Measurements from ENCODE around the gene CCDC51. TPM values are rescaled to one million over a fixed set of nuclear protein-coding genes. Genes with fewer than 3 reads are reported as not detected.

CCDC51 gene
- total and polyA plus RNA-seq, 2 of the 13 experiments (the other 11 are each of a cell fraction or from before 2014, with no cell fraction given) = 18.1 to 29.4 TPM

GRCh38 chr3:48472923-48473616 lies 33.2 kb upstream of the CCDC51 start (continued):
- TF ChIP-seq NFE2L1 (CRISPR knock-in tag; IDR thresholded peaks at IDR 0.05; ENCODE audit: borderline replicate concordance) = no peak
- no peak for TF ChIP-seq MBD4 (IDR thresholded peaks at IDR 0.05; ENCODE audit: borderline replicate concordance, low read length)
- no peak for TF ChIP-seq HOXA5 (CRISPR knock-in tag; IDR thresholded peaks at IDR 0.05)
- peak; percentile 96 for TF ChIP-seq HNF4A (CRISPR knock-in tag; IDR thresholded peaks at IDR 0.05)
- TF ChIP-seq ARNT (IDR thresholded peaks at IDR 0.05) = no peak
- TF ChIP-seq ZNF18 (CRISPR knock-in tag; IDR thresholded peaks at IDR 0.05; ENCODE audit: insufficient replicate concordance) = no peak
- peak; percentile 74 for TF ChIP-seq ZNF205 (CRISPR knock-in tag; IDR thresholded peaks at IDR 0.05)
- no peak for TF ChIP-seq MAF1 (CRISPR knock-in tag; IDR thresholded peaks at IDR 0.05; ENCODE audit: borderline replicate concordance)
- 0 out of 2 replicates have a peak, but pooled peaks have one; percentile 81 for TF ChIP-seq SMAD1 (CRISPR knock-in tag; IDR thresholded peaks at IDR 0.05; ENCODE audit: borderline replicate concordance, low read depth)
- TF ChIP-seq RFXAP (CRISPR knock-in tag; IDR thresholded peaks at IDR 0.05; ENCODE audit: borderline replicate concordance) = no peak
- TF ChIP-seq ARID3A (IDR thresholded peaks at IDR 0.05; ENCODE audit: low read depth, low read length) = no peak
- no peak for TF ChIP-seq U2AF1 (optimal IDR thresholded peaks at IDR 0.05; ENCODE audit: low read depth, low read length)
- TF ChIP-seq CHD2 (IDR thresholded peaks at IDR 0.05; ENCODE audit: low read depth, low read length) = no peak
- peak; percentile 50; the same call in 1 of the 2 replicates for TF ChIP-seq HOXA3 (CRISPR knock-in tag; IDR thresholded peaks at IDR 0.05)
- peak in 1 of 2 experiments; percentile 72; a peak in 1 of 4 replicates for TF ChIP-seq POLR2A (IDR thresholded peaks at IDR 0.05; ENCODE audit: insufficient read depth in 1 of 2, low read depth in 2 of 2, low read length in 2 of 2)
- no peak for TF ChIP-seq NR1H2 (CRISPR knock-in tag; IDR thresholded peaks at IDR 0.05; ENCODE audit: borderline replicate concordance, low read depth)
- no peak for TF ChIP-seq SNAPC4 (CRISPR knock-in tag; IDR thresholded peaks at IDR 0.05)
- TF ChIP-seq ZNF547 (CRISPR knock-in tag; IDR thresholded peaks at IDR 0.05) = peak; percentile 92; the same call in 1 of the 2 replicates
- TF ChIP-seq HNRNPH1 (optimal IDR thresholded peaks at IDR 0.05; ENCODE audit: low read depth, low read length) = peak; percentile 27
- TF ChIP-seq SAFB2 (CRISPR knock-in tag; IDR thresholded peaks at IDR 0.05; ENCODE audit: borderline replicate concordance, low read depth) = no peak
- no peak for TF ChIP-seq SIN3B (IDR thresholded peaks at IDR 0.05; ENCODE audit: low read length)
- TF ChIP-seq ZNF331 (CRISPR knock-in tag; IDR thresholded peaks at IDR 0.05) = peak; percentile 39
- TF ChIP-seq ZNF564 (CRISPR knock-in tag; IDR thresholded peaks at IDR 0.05) = peak; percentile 65; the same call in 1 of the 2 replicates

All from HepG2 (cell line).